A549 (cell line): Measurements from ENCODE around the gene SCN9A. TPM values are rescaled to one million over a fixed set of nuclear protein-coding genes. Genes with fewer than 3 reads are reported as not detected.

Experiments
- ATAC-seq, 2 experiments: fragments of 200-7000 bp in 1 of 2; fragments of >200 bp in 1 of 2; cut with Nextera tagmentation in 1 of 2; cut with Tn5 transposase in 1 of 2; 3 replicates each; pipeline versions ENCODE4 v1.8.0 to v1.9.1; 2018 to 2020; ENCODE audit warnings: mild to moderate bottlenecking in 1 of 2, moderate library complexity in 1 of 2
- CTCF ChIA-PET: fragments of 300-600 bp; sonication (Branson Sonifier 250); formaldehyde crosslinking; extraction: SDS; loops from one replicate; lab custom pipeline; 2021; ENCODE audit warnings: antibody characterized with exemption, inconsistent platforms; lab: Yijun Ruan, JAX
- POLR2A ChIA-PET: fragments of 350-600 bp; formaldehyde crosslinking; extraction: SDS; loops from one replicate; lab custom pipeline; 2021; ENCODE audit warnings: antibody characterized with exemption, inconsistent platforms; lab: Yijun Ruan, JAX
- DNase-seq, 2 experiments: peaks; one replicate each; pipeline versions ENCODE4 v3.0.0 to v3.0.0-alpha.2; 2011 to 2016; ENCODE audit warnings: low read depth in 1 of 2, low spot score in 1 of 2
- FAIRE-seq: peaks from 2 replicates; lab custom pipeline; 2011; peaks lifted over from hg19 to GRCh38; lab: Jason Lieb, UNC
- H3K27ac ChIP-seq, 2 experiments: fragments of >200 bp; sonication (Bioruptor Twin); formaldehyde crosslinking; 3 replicates each; pipeline ENCODE4 v1.5.1; 2016 to 2017
- H3K4me1 ChIP-seq: fragments of >200 bp; sonication (Bioruptor Twin); formaldehyde crosslinking; 3 replicates; pipeline ENCODE4 v1.6.1; 2016
- H3K4me2 ChIP-seq: fragments of >200 bp; sonication (Bioruptor Twin); formaldehyde crosslinking; 3 replicates; pipeline ENCODE4 v1.6.1; 2016
- H3K4me3 ChIP-seq: fragments of >200 bp; sonication (Bioruptor Twin); formaldehyde crosslinking; 3 replicates; pipeline ENCODE4 v1.5.1; 2016
- H3K9me3 ChIP-seq: fragments of >200 bp; sonication (Bioruptor Twin); formaldehyde crosslinking; 3 replicates; pipeline ENCODE4 v1.6.1; 2016
- BCL3 ChIP-seq: fragments of >200 bp; sonication (Bioruptor Twin); formaldehyde crosslinking; IDR thresholded peaks from 3 replicates; pipeline ENCODE4 v1.6.1; 2016
- CBX8 ChIP-seq: fragments of 200-600 bp; sonication (generic); IDR thresholded peaks from 2 replicates; pipeline ENCODE4 v1.6.1; 2016
- CTCF ChIP-seq: fragments of >200 bp; sonication (Bioruptor Twin); formaldehyde crosslinking; IDR thresholded peaks from 3 replicates; pipeline ENCODE4 v1.5.1; 2016
- EHF ChIP-seq: fragments of 250-450 bp; sonication (Bioruptor Pico); IDR thresholded peaks from 2 replicates; pipeline ENCODE4 v1.5.0; 2020; ENCODE audit warnings: mild to moderate bottlenecking
- HES2 ChIP-seq: fragments of >200 bp; sonication (Bioruptor Twin); formaldehyde crosslinking; IDR thresholded peaks from 2 replicates; pipeline ENCODE4 v1.6.1; 2016
- HMGXB4 ChIP-seq: fragments of 250-450 bp; sonication (Bioruptor Pico); IDR thresholded peaks from 2 replicates; pipeline ENCODE4 v1.5.0; 2021; ENCODE audit warnings: mild to moderate bottlenecking, moderate library complexity, borderline replicate concordance
- HOXB5 ChIP-seq: fragments of 250-450 bp; sonication (Bioruptor Pico); IDR thresholded peaks from 2 replicates; pipeline ENCODE4 v1.5.0; 2020; ENCODE audit warnings: mild to moderate bottlenecking, moderate library complexity
- MAFK ChIP-seq: fragments of 450-650 bp; IDR thresholded peaks from 2 replicates; pipeline ENCODE4 v1.6.1; 2014; ENCODE audit not compliant: partially characterized antibody
- NR3C1 ChIP-seq: fragments of >200 bp; sonication (Bioruptor Twin); formaldehyde crosslinking; IDR thresholded peaks from 3 replicates; pipeline ENCODE4 v1.6.1; 2017
- PHF8 ChIP-seq: fragments of 200-600 bp; sonication (generic); IDR thresholded peaks from 2 replicates; pipeline ENCODE4 v1.6.1; 2016; ENCODE audit warnings: low read depth, mild to moderate bottlenecking, antibody characterized with exemption, moderate library complexity, borderline replicate concordance
- RARB ChIP-seq: fragments of 250-450 bp; sonication (Bioruptor Pico); IDR thresholded peaks from 2 replicates; pipeline ENCODE4 v1.8.0; 2021; ENCODE audit warnings: mild to moderate bottlenecking, moderate library complexity
- SREBF2 ChIP-seq: fragments of 450-650 bp; IDR thresholded peaks from 2 replicates; pipeline ENCODE4 v1.6.1; 2014; ENCODE audit warnings: mild to moderate bottlenecking, moderate library complexity
- ZSCAN20 ChIP-seq: fragments of 250-450 bp; sonication (Bioruptor Pico); IDR thresholded peaks from 2 replicates; pipeline ENCODE4 v1.8.0; 2022; ENCODE audit warnings: mild to moderate bottlenecking, moderate library complexity
- WGBS: methylation state at CpG from one replicate; pipeline ENCODE4 v1.1.6; 2017; ENCODE audit errors: missing lambda C conversion rate; 5-methylcytosine and 5-hydroxymethylcytosine counted together
- polyA plus RNA-seq, 4 experiments: library from polyadenylated mRNA; depleted of rRNA in 3 of 4; stranded (reverse); fragments of >200 nt; fragmentation: RNase III in 1 of 4; extraction: RNeasy Plus Mini Kit Qiagen cat#74134 plus additional on column Dnase treatment in 1 of 4; gene quantifications; 2 replicates in 3 of 4; 3 replicates in 1 of 4; pipeline ENCODE4 v1.2.3, GENCODE V29; 2011 to 2017

The SCN9A gene
- polyA plus RNA-seq, 2 of the 4 experiments (the other 2 are of a cell fraction), result 7.7 to 23.6 TPM

GRCh38 chr2:166406374-166406773, 30.6 kb upstream of the SCN9A start:
- no peak for TF ChIP-seq CTCF
- no peaks in the 10 kb centered on the region for H3K9me3 ChIP-seq
- CTCF ChIA-PET, result interaction anchor here (1.0 to 1.8 kb wide), 2 partner anchors 18 to 22 kb away, joined by 4 to 9 read pairs; no protein-coding TSS in a partner anchor
- 59% methylated on average over 3 of the region's 3 CpGs for WGBS
- H3K27ac ChIP-seq, result no peak overlapping the region
- H3K4me1 ChIP-seq, result peaks cover 9% of the 10 kb centered on the region; the same call in 2 of the 3 replicates
- POLR2A ChIA-PET, result no interaction called here
- ATAC-seq (no peak), FAIRE-seq (no peak), DNase-seq (no peak)
- no peak overlapping the region for H3K4me3 ChIP-seq
- H3K4me2 ChIP-seq, result no peak overlapping the region

GRCh38 chr2:166405569-166405926, 29.8 kb upstream of the SCN9A start:
- TF ChIP-seq PHF8, result no peak
- TF ChIP-seq BCL3, result no peak
- ChIA-PET CTCF (interaction anchor here (1.0 to 1.8 kb wide), 3 partner anchors 14 to 21 kb away, joined by 3 to 9 read pairs (median 4); no protein-coding TSS in a partner anchor), POLR2A (no interaction called here)
- Histone ChIP-seq H3K4me1 (peaks cover 2% of the 10 kb centered on the region; the same call in 2 of the 3 replicates), H3K4me3 (no peak overlapping the region), H3K27ac (no peak overlapping the region), H3K4me2 (no peak overlapping the region), H3K9me3 (no peaks in the 10 kb centered on the region)
- no peak for DNase-seq
- no peak for FAIRE-seq
- no peak for ATAC-seq
- WGBS, result 75% methylated on average over 6 of the region's 6 CpGs

- no peaks in the 10 kb centered on the region for H3K9me3 ChIP-seq
- FAIRE-seq, result no peak
- H3K4me1 ChIP-seq, result no peaks in the 10 kb centered on the region
- no peak overlapping the region for H3K4me2 ChIP-seq
- DNase-seq, result no peak
- H3K4me3 ChIP-seq, result no peak overlapping the region
- no peak overlapping the region for H3K27ac ChIP-seq
- no peak for ATAC-seq
- no peak for TF ChIP-seq SREBF2
- TF ChIP-seq RARB (CRISPR knock-in tag), result no peak
- TF ChIP-seq HMGXB4 (CRISPR knock-in tag), result no peak
- no peak for TF ChIP-seq CBX8
- TF ChIP-seq MAFK, result no peak
- TF ChIP-seq HES2, result no peak
- TF ChIP-seq EHF (CRISPR knock-in tag), result no peak
- TF ChIP-seq HOXB5, result no peak
- TF ChIP-seq ZSCAN20 (CRISPR knock-in tag), result no peak
- TF ChIP-seq NR3C1, result no peak
- no peak for TF ChIP-seq BCL3
- ChIA-PET CTCF (interaction anchor here (0.6 to 1.8 kb wide), 3 partner anchors 14 to 223 kb away, joined by 3 to 9 read pairs (median 4); no protein-coding TSS in a partner anchor), POLR2A (interaction anchor here (1.1 kb wide), 1 partner anchor 29 kb away, joined by 8 read pairs; the partner anchor contains the start of gene SCN9A)
- 43% methylated on average over 2 of the region's 2 CpGs for WGBS
Measured at GRCh38 chr2:166404831-166405568, 29.3 kb upstream of the SCN9A start.
